GM12873 (cell line): ENCODE data around the gene C10orf67.

ENCODE experiments used
- CTCF ChIP-seq: IDR thresholded peaks from 2 replicates; pipeline ENCODE4 v1.5.1; 2012; ENCODE audit warnings: low read depth, mild to moderate bottlenecking, moderate library complexity, low read length, control low read depth; ENCODE audit not compliant: insufficient read depth; ENCODE audit errors: missing control alignments

C10orf67 gene

GRCh38 chr10:23379686-23380085 is 35.1 kb upstream of the C10orf67 start:
- no peak for TF ChIP-seq CTCF

- TF ChIP-seq CTCF = no peak
These were observed 31.6 kb upstream of the C10orf67 start for GRCh38 chr10:23376229-23376655.

- no peak for TF ChIP-seq CTCF
These were observed 30.8 kb upstream of the C10orf67 start for GRCh38 chr10:23375366-23375765.

GRCh38 chr10:23373156-23373555 is 28.6 kb upstream of the C10orf67 start:
- no peak for TF ChIP-seq CTCF

GRCh38 chr10:23371073-23371472 is 26.5 kb upstream of the C10orf67 start:
- TF ChIP-seq CTCF = no peak

GRCh38 chr10:23370106-23370505 is 25.5 kb upstream of the C10orf67 start:
- no peak for TF ChIP-seq CTCF

- TF ChIP-seq CTCF = no peak
These were observed 24.4 kb upstream of the C10orf67 start for GRCh38 chr10:23368816-23369640.
